ENCODE data around the gene KRTAP21-1. TPM values are rescaled to one million over a fixed set of nuclear protein-coding genes. Genes with fewer than 3 reads are reported as not detected.
A peak's percentile ranks its signal among the peaks of the same experiment; 100 is the strongest.

KRTAP21-1 gene
- total RNA-seq, 2 donors from 2014 or later = not detected

DNA sequence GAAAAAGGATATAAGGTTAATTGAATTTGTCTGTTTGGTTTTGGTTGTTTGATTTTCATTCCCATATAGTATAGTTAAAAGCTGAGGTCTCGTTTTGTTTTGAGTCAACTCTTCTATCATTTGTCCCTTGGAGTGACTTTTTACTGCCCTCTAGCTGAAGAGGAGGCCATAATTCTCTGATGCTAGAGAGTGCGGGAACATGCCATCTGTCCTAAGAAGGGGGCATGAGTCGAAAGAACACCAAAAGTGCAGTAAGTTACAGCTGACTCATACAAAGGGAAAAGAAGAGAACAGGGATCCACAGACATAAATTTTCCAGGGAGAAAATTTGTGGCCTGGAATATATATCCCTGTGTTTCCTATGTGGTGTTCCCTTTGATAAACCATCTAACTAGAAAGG lies 40.8 kb downstream of the KRTAP21-1 start:
- no peak overlapping the region for H3K4me3 ChIP-seq
- 20 to 33% methylated on average over 3 of the region's 3 CpGs for WGBS, 2 donors

DNA sequence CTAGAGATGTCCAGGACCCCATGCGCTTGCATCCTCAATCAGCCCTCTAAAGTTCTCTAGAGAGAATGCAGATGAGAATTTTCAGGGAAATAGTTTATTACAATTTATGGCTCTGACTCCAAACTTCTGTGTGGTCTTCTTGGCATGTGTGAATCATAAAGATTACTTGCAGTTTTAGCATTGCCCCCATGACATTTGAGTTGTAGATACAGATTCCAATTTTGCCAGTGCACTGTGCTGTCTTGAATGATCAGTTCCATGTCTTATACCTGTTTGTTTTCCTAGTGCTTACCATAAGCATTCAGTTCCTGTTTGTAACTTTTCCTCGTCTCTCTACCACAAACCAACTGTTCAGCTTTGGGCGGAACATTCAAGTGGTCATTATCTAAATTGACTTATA lies 41.5 kb downstream of the KRTAP21-1 start:
- intact Hi-C loops (cut with DNase I) = no loop called here
- no peak overlapping the region for H3K27ac ChIP-seq
- H3K27me3 ChIP-seq = no peaks in the 10 kb centered on the region
- ATAC-seq (no peak), DNase-seq (no peak)
- no peaks in the 10 kb centered on the region for H3K9me3 ChIP-seq
- H3K36me3 ChIP-seq (replicated peaks in 1 of 2; ENCODE audit: insufficient read depth in 1 of 2, low read depth in 2 of 2) = no peaks in the 10 kb centered on the region
- H3K4me3 ChIP-seq = no peak overlapping the region
- 73 to 95% methylated on average over 3 of the region's 3 CpGs for WGBS, 2 donors
- H3K4me1 ChIP-seq = no peaks in the 10 kb centered on the region
- TF ChIP-seq POLR2A (IDR thresholded peaks at IDR 0.05) = no peak
- TF ChIP-seq, protein P1, sequence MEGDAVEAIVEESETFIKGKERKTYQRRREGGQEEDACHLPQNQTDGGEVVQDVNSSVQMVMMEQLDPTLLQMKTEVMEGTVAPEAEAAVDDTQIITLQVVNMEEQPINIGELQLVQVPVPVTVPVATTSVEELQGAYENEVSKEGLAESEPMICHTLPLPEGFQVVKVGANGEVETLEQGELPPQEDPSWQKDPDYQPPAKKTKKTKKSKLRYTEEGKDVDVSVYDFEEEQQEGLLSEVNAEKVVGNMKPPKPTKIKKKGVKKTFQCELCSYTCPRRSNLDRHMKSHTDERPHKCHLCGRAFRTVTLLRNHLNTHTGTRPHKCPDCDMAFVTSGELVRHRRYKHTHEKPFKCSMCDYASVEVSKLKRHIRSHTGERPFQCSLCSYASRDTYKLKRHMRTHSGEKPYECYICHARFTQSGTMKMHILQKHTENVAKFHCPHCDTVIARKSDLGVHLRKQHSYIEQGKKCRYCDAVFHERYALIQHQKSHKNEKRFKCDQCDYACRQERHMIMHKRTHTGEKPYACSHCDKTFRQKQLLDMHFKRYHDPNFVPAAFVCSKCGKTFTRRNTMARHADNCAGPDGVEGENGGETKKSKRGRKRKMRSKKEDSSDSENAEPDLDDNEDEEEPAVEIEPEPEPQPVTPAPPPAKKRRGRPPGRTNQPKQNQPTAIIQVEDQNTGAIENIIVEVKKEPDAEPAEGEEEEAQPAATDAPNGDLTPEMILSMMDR (IDR thresholded peaks at IDR 0.05) = no peak

More for the DNA sequence above, 40.8 kb downstream of the KRTAP21-1 start:
- Histone ChIP-seq H3K9me3 (no peaks in the 10 kb centered on the region), H3K27ac (no peak overlapping the region), H3K4me1 (no peaks in the 10 kb centered on the region), H3K36me3 (replicated peaks in 1 of 2; ENCODE audit: insufficient read depth in 1 of 2, low read depth in 2 of 2) (no peaks in the 10 kb centered on the region), H3K27me3 (no peaks in the 10 kb centered on the region)
- ATAC-seq (no peak), DNase-seq (peak in 1 of 4 donors; percentile 11)
- TF ChIP-seq, protein P1 (IDR thresholded peaks at IDR 0.05) = no peak
- intact Hi-C loops (cut with DNase I) = no loop called here

DNA sequence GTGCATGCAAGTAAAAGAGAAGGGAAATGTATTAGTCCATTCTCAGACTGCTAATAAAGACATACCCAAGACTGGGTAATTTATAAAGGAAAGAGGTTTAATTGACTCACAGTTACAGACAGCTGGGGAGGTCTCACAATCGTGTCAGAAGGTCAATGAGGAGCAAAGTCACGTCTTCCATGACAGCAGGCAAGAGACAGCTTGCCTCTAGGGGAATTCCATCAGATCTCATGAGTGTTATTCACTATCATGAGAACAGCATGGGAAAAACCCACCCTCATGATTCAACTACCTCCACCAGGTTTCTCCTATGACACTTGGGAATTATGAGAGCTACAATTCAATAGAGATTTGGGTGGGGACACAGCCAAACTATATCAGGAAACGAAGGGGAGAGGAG lies 44.7 kb downstream of the KRTAP21-1 start:
- H3K27ac ChIP-seq = no peak overlapping the region
- H3K9me3 ChIP-seq = no peaks in the 10 kb centered on the region
- no peaks in the 10 kb centered on the region for H3K4me1 ChIP-seq
- no peak for ATAC-seq
- intact Hi-C loops (cut with DNase I) = no loop called here
- no peaks in the 10 kb centered on the region for H3K36me3 ChIP-seq (replicated peaks in 1 of 2; ENCODE audit: insufficient read depth in 1 of 2, low read depth in 2 of 2)
- 33 to 35% methylated on average over 3 of the region's 3 CpGs for WGBS, 2 donors
- H3K27me3 ChIP-seq = no peaks in the 10 kb centered on the region
- TF ChIP-seq POLR2A (IDR thresholded peaks at IDR 0.05) = no peak
- TF ChIP-seq, protein P1 (IDR thresholded peaks at IDR 0.05) = no peak
- no peak for DNase-seq
- H3K4me3 ChIP-seq = no peak overlapping the region

DNA sequence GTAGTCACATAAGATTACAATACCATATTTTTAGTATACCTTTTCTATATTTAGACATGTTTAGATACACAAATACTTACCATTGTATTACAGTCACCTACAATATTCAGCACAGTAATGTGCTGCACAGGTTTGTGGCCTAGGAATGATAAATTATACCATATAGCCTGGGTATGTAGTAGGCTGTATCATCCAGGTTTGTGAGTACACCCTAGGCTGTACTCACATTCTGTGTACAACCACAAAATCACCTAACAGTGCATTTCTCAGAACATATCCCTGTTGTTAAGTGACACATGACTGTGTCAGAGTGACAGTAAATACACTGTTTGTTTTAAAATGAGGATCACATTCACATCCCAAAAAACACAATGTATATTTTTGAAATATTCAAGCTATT lies 47.8 kb downstream of the KRTAP21-1 start:
- TF ChIP-seq, protein P1 (IDR thresholded peaks at IDR 0.05) = no peak
- TF ChIP-seq POLR2A (IDR thresholded peaks at IDR 0.05) = no peak
- Histone ChIP-seq H3K27me3 (no peaks in the 10 kb centered on the region), H3K4me1 (no peaks in the 10 kb centered on the region), H3K27ac (no peak overlapping the region), H3K36me3 (replicated peaks in 1 of 2; ENCODE audit: insufficient read depth in 1 of 2, low read depth in 2 of 2) (no peaks in the 10 kb centered on the region), H3K4me3 (no peak overlapping the region), H3K9me3 (no peaks in the 10 kb centered on the region)
- ATAC-seq (no peak), DNase-seq (no peak)
- intact Hi-C loops (cut with DNase I) = no loop called here

Small RNA genes within 50 kb of the gene (small RNA-seq; reads per million reads assigned to genes)
- not detected for gene AP000244.1
- gene KRTAP21-3 = not detected
- not detected for gene KRTAP8-2P

Other genes starting within 250 kb of the KRTAP21-1 start
- gene KRTAP19-6, start 213.6 kb downstream of the KRTAP21-1 start, total RNA-seq = not detected
- gene KRTAP19-7, start 194.1 kb downstream of the KRTAP21-1 start, total RNA-seq = not detected
- gene KRTAP22-2, start 165.0 kb downstream of the KRTAP21-1 start, total RNA-seq = not detected
- not detected for gene KRTAP6-3, start 163.0 kb downstream of the KRTAP21-1 start, total RNA-seq
- gene KRTAP6-2, start 156.5 kb downstream of the KRTAP21-1 start, total RNA-seq = not detected
- not detected for gene KRTAP22-1, start 154.3 kb downstream of the KRTAP21-1 start, total RNA-seq
- gene KRTAP6-1, start 141.5 kb downstream of the KRTAP21-1 start, total RNA-seq = not detected
- gene KRTAP20-1, start 139.0 kb downstream of the KRTAP21-1 start, total RNA-seq = not detected
- gene KRTAP20-4, start 134.8 kb downstream of the KRTAP21-1 start, total RNA-seq = not detected
- gene KRTAP20-2, start 120.2 kb downstream of the KRTAP21-1 start, total RNA-seq = not detected
- not detected for gene KRTAP20-3, start 112.6 kb downstream of the KRTAP21-1 start, total RNA-seq
- not detected for gene KRTAP21-3, start 36.7 kb downstream of the KRTAP21-1 start, total RNA-seq
- not detected for gene KRTAP21-2, start 8.2 kb downstream of the KRTAP21-1 start, total RNA-seq
- gene KRTAP8-1, start 57.8 kb upstream of the KRTAP21-1 start, total RNA-seq = not detected
- not detected for gene KRTAP7-1, start 74.3 kb upstream of the KRTAP21-1 start, total RNA-seq
- not detected for gene KRTAP11-1, start 126.2 kb upstream of the KRTAP21-1 start, total RNA-seq

Data from body of pancreas (tissue), 4 donors.